Prostate gland (tissue), 2 donors: ENCODE data around the gene KDELR3.

ENCODE experiments used
- POLR2AphosphoS5 ChIP-seq: sonication (generic); formaldehyde crosslinking; IDR thresholded peaks from one replicate; pipeline ENCODE4 v1.6.1; 2017; ENCODE audit warnings: antibody characterized with exemption
- TF ChIP-seq, protein P1 (sequence below), 4 experiments: fragments of 200-600 bp in 2 of 4; fragments of 450-650 bp in 2 of 4; sonication (generic) in 2 of 4; IDR thresholded peaks; 1 replicate in 3 of 4; 2 replicates in 1 of 4; pipeline ENCODE4 v1.5.1; 2016 to 2019; ENCODE audit warnings: antibody characterized with exemption in 4 of 4, mild to moderate bottlenecking in 2 of 4, moderate library complexity in 2 of 4

DNA sequence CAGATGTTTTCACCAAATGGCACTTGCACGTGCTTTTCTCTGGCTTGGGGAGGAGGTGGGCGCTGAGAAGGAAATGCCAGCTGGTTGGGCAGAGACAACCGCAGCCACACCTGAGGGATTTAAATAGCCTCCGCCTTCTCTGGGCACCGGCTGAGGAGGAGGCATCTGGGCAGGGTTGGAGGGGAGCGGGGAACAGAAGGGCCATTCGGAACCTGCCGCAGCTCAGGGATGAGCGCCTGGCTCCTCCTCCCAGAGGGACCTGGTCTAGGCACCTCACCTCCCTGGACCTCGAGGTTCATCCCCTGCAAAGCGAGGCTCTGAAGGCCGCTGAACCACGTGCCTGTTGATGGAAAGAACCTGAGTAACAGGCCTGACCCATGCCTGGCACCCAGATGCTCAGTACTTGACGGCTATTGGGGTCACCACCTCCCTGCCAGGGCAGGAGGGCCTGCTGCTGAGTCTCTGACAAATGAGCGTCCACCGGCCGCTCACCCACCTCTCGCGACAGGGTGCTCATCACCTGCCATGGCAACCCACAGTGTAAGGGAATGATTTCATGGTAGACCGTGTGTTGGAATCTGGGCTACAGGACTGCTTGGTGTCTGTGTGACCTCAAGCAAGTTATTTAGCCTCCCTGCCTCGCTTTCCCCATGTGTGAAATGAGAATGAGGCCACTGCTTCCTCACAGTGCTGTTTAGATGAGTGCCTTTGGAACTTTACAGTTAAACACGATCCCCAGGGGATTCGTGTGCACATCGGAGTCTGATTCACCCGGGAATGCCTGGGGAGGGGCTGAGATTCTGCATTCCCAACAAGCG is 2.0 kb upstream of the KDELR3 start:
- no peak for TF ChIP-seq POLR2AphosphoS5
- TF ChIP-seq, protein P1, sequence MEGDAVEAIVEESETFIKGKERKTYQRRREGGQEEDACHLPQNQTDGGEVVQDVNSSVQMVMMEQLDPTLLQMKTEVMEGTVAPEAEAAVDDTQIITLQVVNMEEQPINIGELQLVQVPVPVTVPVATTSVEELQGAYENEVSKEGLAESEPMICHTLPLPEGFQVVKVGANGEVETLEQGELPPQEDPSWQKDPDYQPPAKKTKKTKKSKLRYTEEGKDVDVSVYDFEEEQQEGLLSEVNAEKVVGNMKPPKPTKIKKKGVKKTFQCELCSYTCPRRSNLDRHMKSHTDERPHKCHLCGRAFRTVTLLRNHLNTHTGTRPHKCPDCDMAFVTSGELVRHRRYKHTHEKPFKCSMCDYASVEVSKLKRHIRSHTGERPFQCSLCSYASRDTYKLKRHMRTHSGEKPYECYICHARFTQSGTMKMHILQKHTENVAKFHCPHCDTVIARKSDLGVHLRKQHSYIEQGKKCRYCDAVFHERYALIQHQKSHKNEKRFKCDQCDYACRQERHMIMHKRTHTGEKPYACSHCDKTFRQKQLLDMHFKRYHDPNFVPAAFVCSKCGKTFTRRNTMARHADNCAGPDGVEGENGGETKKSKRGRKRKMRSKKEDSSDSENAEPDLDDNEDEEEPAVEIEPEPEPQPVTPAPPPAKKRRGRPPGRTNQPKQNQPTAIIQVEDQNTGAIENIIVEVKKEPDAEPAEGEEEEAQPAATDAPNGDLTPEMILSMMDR (IDR thresholded peaks at IDR 0.05), result no peak
